GM18868 (cell line): Measurements from ENCODE around the gene AACS.
"Not testable (repeated sequence)": the region's sequence is repeated elsewhere in the genome, so short reads cannot be mapped to it uniquely, and the experiment has no call there.

Source experiments
- ATAC-seq: cut with Tn5 transposase; IDR thresholded peaks from one replicate; pipeline ENCODE4 v1.9.1; 2021; ENCODE audit warnings: mild to moderate bottlenecking, moderate library complexity; ENCODE audit not compliant: unreplicated experiment

Gene AACS

DNA sequence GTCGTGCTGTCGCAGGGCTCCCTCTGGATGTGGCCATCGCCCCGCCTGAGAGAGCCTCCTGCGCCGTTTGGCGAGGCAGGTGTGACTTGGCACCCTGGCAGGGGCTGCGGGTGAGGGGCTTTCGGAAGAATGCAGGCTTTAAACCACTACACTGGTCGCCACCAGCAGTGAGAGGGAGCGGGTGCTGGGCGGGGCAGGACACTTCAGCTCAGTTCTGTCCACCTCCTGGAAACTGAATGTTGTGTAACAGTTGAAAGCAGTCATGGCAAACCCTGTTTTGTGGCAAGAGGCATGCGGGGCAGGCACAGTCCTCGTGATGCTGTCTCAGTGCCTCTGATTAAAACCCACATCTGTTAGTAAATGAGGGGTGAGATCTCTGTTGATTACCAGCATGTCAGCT lies 55.9 kb downstream of the AACS start:
- no peak for ATAC-seq

- ATAC-seq: no peak
Observed at GRCh38 chr12:125122668-125123067, 57.4 kb downstream of the AACS start.

GRCh38 chr12:125124320-125124966 lies 59.2 kb downstream of the AACS start:
- ATAC-seq: no peak

DNA sequence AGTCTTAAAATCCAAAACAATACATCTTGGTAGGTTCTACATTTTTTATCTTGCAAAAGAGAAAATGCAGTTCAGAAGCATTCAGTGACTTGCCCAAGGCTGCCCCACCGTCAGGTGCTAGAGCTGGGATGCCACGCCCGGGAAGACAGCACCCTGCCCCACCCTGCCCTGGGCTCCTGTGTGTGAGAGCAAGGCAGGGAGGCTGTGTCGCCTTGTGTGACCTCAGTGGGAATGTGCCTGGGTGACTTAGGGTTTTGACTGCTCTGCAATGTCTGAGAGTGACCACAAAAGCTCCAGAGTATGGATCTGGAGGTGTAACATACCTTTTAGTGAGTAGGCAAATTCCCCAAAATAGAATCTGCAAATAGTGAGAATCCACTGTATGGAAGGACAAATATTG lies 60.0 kb downstream of the AACS start:
- no peak for ATAC-seq

- ATAC-seq: no peak
Observed at GRCh38 chr12:125128439-125129178, 63.4 kb downstream of the AACS start.

DNA sequence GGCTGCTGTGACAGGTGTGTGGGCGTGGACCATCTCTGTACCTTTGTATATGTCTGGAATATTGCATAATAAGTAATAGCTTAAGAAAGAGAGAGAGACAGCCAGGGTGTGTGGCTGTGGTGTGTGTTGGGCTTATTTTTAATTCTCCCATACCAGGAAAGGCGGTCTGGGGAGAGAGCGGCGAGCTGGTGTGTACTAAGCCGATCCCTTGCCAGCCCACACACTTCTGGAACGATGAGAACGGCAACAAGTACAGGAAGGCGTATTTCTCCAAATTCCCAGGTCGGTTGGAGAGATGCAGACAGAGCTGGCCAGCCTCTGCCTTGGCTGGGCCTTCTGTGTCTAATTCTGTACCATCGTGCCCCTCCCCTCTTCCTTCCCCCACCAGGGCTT lies 63.9 kb downstream of the AACS start:
- no peak for ATAC-seq

- ATAC-seq: no peak
Observed at GRCh38 chr12:125129591-125130255, 64.5 kb downstream of the AACS start.

DNA sequence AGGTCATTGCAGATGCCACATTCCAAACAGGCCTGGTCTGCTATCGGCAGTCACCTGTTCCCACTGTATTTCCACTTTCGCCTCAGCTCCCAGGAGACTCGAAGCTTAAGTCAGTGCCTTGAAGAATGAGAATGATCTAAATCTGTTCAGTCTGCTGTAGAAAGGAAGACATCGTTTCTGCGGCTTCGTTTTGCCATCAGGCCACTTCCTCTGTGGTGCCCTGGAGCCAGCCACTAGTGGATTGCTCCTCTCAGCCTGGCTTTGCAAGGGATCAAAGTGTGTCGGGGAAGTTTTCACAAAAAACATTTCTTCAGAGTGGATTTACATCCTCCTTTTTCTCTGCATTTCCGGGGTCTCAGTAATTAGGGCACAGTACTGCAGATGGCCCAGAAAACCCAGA lies 66.7 kb downstream of the AACS start:
- ATAC-seq: no peak

DNA sequence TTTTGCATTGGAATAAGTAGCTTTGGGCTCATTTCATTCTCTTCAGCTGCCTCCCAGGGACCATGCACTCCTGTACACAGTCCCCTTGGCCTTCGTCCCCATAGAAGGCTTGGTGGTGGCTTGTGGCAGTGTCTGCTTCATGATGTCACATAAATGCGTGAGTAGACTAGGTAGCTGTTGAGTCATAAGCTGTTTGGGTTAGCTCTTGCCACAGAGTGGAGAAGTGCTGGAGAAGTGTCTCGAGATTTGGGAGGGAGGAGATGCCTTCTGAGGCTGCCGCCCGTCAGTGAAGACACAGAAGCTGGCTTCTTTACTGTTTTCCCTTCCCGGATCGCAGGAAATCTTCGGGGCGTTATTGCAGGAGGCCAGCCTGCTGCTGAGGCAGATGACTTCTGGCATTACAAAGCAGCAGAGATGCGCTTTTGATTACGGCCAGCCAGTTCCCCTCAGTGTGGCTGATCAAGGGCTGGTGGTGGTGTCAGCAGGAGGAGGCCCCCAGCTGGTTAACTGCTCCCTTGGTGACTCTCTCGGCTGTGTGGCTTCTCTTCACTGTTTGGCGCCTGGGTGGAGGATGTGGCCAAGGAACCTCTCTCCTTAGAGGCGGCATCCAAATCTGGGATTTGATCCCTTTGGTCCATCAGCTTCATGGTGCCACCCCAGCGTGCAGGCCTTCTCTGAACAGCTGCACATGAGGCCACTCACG lies 67.6 kb downstream of the AACS start:
- ATAC-seq: no peak

- no peak for ATAC-seq
Observed at GRCh38 chr12:125133616-125134015, 68.4 kb downstream of the AACS start.

- no peak for ATAC-seq
Observed at GRCh38 chr12:125134576-125134975, 69.3 kb downstream of the AACS start.

DNA sequence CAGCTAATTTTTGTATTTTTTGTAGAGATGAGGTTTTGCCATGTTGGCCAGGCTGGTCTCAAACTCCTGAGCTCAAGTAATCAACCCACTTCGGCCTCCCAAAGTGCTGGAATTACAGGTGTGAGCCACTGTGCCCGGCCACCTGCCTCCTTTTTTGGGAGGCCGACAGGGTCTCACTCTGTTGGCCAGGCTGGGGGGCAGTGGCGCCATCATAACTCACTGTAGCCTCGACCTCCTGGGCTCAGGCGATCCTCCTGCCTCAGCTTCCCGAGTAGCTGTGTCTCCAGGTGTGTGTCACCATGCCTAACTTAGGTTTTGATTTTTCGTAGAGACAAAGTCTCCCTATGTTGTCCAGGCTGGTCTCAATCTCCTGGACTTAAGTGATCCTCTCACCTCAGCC lies 70.7 kb downstream of the AACS start:
- ATAC-seq: no peak

DNA sequence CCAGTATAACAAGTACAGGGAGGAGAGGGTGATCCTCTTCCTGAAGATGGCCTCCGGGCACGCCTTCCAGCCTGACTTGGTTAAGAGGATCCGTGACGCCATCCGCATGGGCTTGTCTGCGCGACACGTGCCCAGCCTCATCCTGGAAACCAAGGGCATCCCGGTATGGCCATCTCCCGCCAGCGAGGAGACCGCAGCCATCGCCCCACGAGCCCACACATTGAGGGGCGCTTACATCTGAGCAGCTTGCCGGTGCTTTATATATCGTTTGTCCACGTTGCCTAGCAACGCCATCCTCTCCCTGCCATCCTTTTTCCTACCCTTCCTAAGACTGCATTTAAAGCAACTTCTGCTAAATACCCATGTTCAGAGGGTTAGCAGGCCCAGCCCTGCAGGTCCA lies 71.5 kb downstream of the AACS start:
- no peak for ATAC-seq

DNA sequence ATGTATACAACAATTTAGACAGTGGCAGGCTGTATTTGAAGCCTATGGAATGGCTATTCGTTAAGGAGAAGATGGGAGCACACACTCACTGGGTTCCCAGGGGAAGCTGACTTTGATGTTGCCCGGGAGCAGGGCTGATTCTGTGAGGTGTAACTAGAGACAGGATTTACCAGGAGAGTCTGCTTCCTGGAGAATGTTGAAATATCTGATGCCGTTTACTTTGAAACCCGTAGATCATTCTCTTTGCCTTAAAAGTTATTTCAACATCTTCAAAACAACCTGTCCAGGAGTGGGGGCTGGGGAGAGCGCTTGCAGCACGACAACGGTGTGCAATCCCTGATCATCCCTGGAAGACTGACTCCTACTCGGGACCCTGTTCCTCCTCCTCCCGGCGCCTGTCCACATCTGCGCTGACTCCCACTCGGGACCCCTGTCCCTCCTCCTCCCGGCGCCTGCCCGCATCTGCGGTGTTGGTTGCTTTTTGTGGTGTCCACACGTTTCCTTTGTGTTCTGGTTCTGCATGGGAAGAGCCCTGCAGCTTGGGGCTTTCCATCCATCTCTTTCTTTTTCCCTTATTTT lies 72.6 kb downstream of the AACS start:
- ATAC-seq: no peak

DNA sequence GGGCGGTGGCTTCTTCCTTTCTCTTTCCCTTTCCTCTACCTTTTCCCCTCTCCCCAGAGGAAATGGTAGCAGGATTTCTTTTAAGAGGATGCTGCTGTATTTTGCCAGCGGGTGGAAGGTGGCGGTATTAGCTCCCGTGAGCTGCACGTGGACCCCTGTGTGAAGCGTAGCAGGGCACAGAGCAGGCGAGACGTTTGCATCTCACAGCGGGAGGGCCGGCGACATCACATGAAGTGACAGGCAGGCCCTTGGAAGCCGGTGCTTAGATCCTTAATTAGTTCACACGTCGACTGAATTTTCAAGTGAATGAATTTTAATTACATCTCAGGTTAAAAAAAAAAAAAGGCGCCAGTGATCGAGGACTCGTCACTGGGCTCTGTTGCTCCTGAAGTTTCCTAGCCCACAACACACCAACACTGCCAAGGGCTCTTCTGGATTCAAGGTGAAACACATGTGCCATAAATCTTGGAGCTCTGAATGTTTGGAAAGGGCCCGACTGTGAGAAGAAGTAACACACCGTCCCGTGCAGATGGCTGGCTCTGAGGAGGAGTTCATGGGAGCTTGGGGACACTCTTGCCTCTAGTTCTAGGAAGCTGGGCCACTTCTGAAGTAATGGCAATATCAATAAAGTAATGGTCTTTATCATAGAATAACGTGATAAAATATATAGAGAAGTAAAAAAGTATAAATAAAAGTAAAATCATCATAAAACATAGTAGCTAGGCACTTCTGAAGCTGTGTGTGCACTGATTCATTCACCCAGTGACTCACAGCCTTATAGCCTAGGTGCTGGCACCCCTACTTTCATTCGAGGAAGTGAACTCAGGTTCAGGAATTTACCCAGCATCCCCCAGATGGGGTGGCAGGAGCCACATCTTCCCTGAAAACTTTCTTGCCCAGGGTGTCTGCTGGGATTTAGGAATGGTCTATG lies 75.3 kb downstream of the AACS start:
- ATAC-seq: no peak

- not testable (repeated sequence) for ATAC-seq
Observed at GRCh38 chr12:125141210-125141573, 76.0 kb downstream of the AACS start.

- no peak for ATAC-seq
Observed at GRCh38 chr12:125142601-125143000, 77.4 kb downstream of the AACS start.

- no peak for ATAC-seq
Observed at GRCh38 chr12:125143491-125143890, 78.3 kb downstream of the AACS start.

GRCh38 chr12:125145196-125145595 lies 80.0 kb downstream of the AACS start:
- ATAC-seq: no peak

DNA sequence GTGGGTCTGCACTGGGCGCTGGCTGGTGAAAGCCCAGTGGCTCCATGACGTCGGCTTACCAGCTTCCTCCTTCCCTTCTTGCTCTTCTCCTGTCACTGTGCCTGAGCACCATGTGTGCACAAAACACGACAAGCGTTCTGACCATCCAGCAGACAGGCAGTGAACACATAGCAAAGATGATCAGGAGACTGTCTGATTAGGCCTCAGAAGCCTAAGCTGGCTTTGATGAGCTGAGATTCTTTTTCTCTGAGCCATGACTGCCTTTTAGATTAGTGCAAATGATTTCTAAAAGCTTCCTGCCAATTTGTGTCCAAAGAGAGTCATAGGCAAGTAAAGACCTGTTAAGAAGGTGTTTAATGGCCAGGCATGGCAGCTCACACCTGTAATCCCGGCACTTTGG lies 83.1 kb downstream of the AACS start:
- ATAC-seq: no peak
